GM10847 (cell line): Measurements from ENCODE around the gene INTS14.

Source experiments
- POLR2A ChIP-seq: IDR thresholded peaks from 2 replicates; pipeline ENCODE4 v1.6.1; 2011; ENCODE audit not compliant: insufficient read length; ENCODE audit errors: extremely low read depth

Gene INTS14

DNA sequence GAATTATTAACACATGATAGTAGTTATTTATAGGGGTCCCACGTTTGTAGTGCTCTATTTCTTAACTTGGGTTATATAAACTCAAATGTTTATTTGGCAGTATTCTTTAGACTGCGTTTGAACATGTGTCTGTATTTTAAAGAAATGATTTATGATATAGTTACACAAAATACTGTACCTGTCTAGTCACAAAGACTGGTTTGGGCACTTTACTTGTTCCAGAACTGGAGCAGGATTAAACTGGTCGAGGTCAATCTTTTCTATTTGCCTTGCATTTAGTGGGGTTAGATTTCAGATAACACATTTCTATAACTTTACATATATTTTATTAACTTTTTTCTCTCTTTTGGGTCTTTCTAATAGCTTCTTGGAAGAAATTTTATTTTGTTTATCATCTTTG, 41.2 kb downstream of the INTS14 start:
- TF ChIP-seq POLR2A = no peak

DNA sequence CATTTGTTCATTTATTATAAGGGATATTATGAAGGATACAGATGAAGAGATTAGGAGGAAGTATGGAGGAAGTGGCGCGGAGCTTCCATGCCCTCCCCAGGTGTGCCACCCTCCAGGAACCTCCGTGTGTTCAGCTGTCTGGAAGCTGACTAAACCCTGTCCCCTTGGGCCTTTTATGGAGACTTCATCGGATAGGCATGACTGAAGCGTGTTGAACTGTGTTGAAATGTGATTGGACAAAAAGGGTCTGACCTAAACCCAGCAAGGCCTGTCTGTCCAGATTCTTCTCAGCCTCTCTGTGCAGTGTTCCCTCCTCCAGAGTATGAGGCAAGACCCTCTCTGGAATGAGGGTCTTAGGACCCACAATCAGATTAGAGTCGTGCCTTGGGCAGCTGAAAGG, 49.0 kb downstream of the INTS14 start:
- TF ChIP-seq POLR2A = no peak

DNA sequence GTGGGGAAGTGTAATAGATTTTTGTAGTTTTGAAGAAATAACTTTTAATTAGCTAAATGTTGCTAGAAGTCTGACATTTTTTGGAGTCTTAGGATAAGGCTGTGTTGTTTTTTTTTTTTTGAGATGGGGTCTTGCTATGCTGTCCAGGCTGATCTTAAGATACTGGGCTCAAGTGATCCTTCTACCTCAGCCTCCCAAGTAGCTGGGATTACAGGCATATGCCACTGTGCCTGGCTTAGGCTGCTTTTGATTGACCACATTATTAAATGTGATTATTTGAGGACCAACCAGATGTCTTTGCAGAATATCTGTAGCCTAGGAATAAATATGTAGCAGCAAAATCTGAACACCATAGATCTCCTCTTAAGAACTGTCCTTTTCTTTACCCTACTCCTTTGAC, 51.0 kb downstream of the INTS14 start:
- TF ChIP-seq POLR2A = no peak

DNA sequence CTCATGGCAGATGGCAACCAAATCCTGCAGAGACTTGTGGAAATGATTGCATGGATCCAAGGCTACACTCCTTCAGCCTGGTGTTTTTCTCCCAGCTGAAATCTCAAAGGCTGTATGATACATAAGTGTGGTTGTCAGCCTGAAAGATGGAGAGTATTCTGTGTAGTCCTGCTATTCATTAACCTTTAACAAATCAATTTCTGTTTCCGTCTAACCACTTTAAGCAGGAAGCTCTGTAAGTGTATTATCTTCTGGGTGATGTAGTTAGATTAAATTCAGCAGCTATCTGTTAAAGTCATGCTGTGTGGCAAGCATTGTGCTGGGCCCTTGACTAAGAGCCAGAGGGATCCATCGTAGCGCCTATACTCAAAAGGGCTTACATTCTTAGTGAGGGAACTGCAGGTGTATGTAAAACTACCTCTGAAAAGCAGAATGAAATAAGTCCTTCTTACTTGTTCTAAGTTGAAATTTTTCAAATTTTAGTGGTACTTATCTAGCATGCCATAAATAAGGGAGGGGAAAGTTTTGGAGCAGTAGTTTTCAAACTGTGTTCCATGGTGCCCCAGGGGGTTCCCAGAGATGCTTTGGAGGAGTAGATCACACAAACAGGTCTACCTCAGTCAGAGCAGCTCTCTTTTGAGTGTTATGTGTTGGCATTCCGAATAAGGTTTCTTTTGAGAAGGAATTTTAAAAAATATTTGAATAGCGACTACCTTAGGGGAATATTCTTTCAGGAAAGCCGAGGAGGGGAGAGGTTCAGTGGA, 51.8 kb downstream of the INTS14 start:
- TF ChIP-seq POLR2A = no peak

DNA sequence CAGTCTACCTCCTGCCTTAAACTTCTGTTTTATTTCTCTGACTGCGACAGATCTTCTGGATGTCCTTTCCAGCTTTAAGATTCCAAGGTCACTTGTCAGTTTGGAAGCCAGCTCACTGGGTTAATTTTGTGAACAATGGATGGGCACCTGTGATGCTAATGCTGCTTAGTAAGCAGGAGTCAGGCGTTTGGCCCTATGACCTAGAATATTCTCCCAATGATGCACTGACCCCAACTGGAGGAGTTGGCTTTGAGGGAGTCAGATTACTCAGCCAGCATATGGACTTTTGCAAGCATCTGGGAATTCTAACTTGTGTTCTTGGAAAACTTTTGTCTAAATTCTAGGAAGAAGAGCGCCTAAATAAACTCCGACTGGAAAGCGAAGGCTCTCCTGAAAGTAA, 52.6 kb downstream of the INTS14 start:
- no peak for TF ChIP-seq POLR2A

DNA sequence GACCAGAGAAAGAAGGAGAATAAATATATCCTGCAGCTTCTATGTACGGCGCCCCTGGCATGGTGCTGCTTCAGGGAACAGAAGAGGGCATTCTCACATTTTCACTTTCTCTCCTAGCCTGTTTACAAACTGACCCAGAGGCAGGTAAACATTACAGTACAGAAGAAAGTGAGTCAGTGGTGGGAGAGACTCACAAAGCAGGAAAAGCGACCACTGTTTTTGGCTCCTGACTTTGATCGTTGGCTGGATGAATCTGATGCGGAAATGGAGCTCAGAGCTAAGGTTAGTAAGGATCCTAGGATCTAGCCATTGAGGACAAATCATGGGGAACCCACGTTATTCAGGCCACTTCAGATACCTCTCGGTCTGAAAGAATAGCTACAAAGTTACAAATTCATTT, 54.3 kb downstream of the INTS14 start:
- no peak for TF ChIP-seq POLR2A

DNA sequence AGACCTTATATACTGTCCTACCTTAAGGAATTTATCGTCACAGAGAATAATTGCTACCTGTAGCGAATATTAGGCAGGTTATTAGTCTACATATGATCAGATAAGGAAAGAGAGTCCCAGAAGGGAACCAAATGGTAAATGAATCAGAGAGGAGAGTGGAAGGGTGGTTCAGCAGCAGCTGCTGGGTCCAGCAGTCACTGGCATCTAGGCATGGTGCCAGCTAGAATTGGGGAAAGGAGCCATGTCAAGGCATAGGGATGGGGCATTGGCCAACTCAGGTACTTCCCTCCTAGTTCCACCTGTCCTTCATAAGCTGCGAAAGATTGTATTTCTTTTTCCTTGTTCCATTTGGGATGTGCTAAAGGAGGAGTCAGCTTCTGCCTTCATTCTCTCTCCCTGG, 57.2 kb downstream of the INTS14 start:
- TF ChIP-seq POLR2A = no peak

DNA sequence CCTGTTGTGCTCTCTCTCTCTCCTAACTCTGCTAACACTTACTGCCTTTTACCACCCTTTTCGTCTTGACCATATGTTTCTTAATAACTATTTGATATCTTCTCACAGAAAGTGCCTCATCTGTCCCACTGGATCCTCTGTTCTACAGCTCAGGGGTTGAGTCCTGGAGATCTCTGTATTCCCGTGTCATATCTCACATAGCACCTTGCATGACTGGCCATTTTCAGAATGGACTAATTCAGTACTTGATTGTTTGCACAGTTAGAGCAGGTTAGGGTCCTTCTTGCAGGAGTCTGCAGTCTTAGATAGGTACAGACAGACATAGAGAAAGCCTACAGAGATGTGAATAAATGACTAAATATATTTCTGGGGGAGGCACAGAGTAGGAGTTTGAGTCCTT, 59.7 kb downstream of the INTS14 start:
- no peak for TF ChIP-seq POLR2A

DNA sequence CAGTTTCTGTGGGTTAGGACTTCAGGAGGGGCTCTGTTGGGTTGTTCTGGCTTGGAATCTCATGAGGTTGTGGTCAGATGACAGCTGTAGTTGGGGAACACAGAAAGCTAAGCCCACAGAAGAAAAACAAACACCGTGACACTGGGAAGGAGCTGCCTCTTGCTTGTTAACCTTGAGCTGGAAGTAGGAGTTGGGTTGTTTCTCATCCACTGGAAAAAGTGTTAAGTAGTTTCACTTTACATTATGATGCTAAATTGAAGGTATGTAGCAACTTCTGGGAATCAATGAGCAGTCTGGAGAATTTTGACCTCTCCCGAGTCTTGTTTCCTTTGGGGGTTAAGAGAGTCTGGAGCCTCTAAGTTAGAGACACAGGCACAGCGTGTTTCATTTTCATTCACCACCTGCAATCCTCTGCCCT, 60.2 kb downstream of the INTS14 start:
- TF ChIP-seq POLR2A = no peak

DNA sequence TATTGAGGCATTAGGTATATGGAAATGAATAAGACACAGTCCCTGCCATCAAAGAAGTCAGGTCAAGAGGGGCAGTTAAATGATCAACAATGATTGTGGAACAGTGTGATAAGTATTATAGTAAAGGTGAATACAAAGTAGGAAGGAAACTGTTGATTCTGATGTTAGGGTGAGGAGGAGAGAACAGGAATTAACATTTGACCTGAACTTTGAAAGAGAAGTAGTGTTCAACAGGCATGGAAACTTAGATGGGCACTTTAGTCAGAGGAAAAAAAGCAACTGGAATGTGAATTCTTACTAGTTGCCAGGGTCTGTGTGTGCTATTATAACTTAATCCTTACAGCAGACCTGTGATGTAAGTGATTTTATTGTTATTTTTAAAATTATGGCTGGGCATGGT, 63.1 kb downstream of the INTS14 start:
- TF ChIP-seq POLR2A = no peak

DNA sequence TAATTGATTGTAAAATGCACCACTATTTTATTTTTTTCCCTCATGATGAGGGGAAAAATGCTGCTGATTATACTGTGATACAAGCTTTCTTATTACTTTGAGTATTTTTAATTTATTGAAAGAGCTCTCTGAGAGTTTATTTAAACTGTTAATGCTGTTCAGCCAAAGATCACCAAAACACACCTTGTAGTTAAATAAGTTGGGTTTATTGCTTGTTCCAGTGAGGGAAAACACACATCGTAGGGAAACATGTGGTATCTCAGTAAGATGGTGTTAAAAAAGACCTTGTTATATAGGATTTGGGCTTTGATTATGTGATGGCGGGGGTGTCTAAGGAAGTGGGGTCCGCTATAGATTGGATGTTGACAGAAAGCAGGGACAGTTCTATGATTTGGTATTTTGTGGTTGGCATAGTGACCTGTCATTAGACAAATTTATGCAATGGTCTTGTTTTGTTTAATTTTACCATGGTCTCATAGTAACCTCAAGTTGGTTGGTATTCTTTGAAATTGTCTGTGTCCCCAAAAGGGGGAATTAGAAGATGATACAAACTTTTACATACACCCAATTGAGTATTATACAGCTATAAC, 69.6 kb downstream of the INTS14 start:
- TF ChIP-seq POLR2A = no peak

DNA sequence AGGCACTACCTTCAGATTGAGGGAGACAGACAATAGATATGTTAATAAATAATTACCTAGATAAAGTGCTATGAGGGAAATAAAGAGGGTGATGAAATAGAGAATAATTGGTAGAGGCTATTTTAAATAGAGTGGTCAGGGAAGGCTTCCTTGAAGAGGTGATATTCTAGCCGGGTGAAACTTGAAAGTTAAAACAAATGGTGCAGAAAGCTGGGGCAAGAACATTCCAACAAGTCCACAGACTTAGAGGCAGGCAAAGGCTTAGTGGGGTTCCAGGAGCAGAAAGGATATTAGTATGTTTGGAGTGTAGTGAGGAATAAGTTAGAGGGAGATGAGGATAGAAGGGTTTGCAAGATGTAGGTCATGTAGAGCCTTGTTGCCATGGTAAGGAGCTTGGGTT, 70.6 kb downstream of the INTS14 start:
- no peak for TF ChIP-seq POLR2A

DNA sequence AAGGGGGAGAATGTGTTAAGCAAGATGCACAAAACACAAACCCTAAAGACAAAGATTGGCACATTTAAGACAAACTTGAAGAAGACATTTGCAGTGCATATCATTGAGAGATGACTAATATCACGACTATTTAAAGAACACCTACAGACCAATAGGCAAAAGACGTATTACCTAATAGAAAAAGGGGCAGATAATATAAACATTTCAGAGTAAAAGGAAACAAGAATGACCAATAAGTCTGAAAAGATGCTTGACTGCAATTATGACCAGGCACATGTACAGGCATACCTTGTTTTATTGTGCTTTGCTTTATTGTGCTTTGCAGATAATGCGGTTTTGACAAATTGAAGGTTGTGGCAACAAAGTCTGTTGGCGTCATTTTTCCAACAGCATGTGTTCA, 75.7 kb downstream of the INTS14 start:
- TF ChIP-seq POLR2A = no peak

DNA sequence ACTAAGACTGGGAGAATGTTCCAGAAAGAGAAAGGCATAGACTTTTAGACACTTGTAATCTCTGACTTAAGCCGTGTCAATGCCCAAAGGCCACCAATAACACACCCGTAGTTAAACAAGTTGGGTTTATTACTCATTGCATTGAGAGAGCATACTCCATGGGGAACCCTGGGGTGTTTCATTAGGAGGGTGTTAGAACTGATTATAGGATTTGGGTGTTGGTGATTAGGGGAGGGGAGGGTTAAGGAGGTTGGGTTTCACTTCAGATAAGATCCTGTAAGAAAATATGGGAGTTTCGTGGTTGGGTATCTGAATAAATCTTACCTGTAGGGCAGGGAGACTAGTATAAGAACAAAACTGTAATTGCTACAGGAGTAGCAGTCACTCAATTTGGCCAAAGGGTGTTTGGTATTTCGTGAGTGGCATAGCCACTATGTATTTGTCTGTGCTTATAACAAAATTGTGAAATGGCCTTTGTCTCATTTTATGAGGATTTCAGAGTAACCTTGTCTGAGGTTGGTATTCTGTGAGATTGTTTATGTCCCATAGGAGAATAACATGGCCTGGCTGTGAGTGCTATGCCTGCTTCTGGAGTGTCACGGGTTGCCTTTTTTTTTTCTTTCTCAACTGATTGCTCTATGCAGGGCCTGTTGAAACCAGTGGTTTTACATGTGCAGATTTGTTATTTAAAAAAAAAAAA, 77.7 kb downstream of the INTS14 start:
- TF ChIP-seq POLR2A = no peak

DNA sequence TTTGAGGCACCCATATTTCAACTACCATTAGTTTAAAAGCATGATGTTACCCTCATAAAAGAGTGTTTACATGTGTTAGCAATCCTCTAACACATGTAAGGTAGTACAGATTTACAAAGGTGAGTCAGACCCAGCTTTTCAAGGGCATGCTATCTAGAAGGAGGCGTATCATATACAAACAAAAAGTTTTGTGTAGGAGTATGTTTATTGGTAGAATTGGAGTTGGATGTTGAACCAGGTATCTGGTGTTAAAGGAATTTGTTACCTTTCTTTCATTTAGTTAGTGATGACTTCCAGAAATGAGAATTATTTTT, 78.2 kb downstream of the INTS14 start:
- no peak for TF ChIP-seq POLR2A

DNA sequence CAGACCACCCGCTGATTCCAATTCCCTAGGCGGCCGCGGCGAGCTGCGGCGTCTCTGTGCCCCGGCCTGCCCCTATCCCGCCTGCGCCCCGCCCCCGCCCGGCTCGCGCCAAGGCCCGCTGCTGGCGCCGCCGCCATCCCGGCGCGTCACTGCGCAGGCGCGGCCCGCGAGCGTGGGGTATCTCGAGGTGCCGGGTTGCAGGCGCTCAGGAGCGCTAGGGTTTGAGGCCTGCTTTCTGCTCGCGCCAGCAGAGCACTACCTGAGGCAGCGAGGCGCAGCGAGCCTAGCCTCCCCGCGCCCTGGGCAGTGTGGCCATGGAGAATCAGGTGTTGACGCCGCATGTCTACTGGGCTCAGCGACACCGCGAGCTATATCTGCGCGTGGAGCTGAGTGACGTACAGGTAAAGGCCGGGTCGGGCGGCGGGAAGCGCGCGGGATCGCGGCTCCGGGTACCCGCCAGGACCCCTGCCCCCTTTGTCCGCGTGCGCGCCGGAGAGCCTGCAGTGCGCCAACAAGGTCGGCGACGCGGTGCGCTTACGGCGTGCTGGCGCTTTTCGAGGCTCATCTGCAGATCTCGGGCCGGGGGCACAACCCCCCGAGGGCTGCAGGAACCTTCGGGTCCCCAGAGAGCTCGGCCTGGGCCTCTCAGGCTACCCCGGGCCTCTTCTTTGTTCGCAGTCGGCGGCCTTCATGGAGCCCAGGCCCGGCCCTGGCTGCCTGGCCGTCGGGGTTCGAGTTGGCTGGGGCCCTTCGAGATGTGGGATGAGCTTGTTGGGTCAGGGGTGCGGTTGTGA, 80.4 kb downstream of the INTS14 start, which contains the start of gene HACD3:
HACD3 (plus strand) TSS at position 146 of the 794 bp plus-strand sequence; CDS start at position 315, 169 bp downstream.
- peak; percentile 79 for TF ChIP-seq POLR2A
